ENCODE results near the gene LBH. TPM values are rescaled to one million over a fixed set of nuclear protein-coding genes. Genes with fewer than 3 reads are reported as not detected.

The LBH gene
- total RNA-seq: 56.4 TPM

DNA sequence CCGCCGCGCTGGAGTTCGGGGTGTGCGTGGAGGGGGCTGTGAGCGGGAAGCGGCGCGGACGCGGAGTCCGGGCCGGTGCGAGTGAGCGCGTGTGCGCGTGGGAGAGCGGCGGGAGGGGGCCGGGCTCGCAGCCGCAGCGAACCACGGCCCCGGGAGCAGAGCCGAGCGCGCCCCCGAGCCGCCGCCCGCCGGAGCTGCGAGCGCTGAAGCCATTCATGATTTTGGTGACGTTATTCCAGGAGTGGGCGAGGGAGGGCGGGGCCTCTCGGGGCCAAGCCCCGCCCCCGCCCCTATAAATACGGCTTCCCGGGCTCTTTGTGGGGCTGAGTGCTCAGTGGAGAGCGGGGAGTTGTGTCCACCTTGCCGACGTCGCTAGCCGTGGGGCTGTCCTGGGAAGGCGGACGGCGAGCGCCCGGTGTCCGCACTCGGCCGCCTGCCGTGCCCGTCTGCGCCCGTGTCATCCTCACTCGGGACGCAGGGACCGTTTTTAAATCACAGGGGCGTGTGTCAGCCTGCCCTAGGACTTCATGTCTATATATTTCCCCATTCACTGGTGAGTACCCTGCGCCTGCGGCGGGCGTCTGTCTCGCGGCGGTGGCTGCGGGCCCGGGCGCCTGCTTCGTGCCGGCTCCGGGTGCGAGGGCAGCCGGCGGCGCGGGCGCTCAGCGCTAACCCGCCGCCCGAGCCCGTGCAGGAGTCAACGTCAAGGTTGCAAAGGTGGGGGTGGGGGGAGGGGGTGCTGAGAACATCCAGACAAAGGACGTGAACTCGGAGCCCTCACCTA lies at the start of gene LBH:
Gene LBH, plus strand, starts transcription at position 323 of the 784 bp plus-strand sequence. Its CDS starts 205 bp downstream, at position 528.
- peak; percentile 95 for DNase-seq

DNA sequence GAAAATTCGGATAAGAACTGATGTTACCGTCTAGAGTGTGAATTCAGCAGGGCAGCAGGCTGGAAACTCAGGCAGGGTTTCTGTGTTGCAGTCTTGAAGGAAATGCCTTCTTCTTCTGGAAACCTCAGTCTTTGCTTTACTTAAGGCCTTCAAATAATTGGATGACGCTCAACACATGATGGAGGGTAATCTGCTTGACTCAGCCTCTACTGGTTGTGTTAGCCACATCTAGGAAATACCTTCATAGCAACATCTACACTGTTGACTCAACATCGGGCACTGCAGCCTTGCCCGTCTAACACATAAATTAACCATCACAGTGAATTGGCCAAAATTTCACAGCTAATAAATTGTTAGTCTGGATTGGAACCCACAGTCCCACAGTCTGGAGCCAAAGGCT lies 47.3 kb upstream of the LBH start:
- DNase-seq: no peak

DNA sequence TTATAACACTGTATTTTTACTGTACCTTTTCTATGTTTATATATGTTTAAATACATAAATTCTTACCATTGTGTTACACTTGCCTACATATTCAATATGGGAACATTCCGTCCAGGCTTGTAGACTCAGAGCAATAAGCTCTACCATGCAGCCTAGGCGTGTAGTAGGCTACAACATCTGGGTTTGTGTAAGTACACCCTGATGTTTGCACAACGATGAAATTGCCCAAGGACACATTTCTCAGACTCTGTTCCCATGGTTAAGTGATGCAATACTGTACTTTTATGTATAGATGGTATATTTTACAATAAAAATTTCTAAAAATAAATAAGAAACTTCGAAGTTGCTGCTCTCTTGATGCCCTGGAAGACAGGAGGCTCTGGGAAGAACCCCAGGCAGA lies 46.2 kb upstream of the LBH start:
- DNase-seq: no peak

DNA sequence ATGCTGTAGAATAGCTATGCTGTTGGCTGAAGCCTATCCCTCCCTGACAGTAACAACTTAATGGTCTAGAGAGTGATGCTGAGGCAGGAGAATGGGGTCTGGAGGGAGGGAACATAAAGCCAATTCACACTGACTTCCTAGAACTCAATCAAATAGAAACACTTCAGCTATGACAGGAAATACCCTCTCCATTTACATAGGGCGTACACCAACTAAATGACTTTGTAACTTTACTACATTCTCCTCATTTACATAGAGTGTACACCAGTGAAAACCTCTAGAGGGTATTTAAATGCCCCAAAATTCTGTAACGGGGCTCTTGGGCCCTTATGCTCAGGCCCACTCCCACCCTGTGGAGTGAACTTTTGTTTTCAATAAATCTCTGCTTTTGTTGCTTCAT lies 43.0 kb upstream of the LBH start:
- no peak for DNase-seq

- no peak for DNase-seq
Measured at GRCh38 chr2:30190637-30191036, 40.7 kb upstream of the LBH start.

DNA sequence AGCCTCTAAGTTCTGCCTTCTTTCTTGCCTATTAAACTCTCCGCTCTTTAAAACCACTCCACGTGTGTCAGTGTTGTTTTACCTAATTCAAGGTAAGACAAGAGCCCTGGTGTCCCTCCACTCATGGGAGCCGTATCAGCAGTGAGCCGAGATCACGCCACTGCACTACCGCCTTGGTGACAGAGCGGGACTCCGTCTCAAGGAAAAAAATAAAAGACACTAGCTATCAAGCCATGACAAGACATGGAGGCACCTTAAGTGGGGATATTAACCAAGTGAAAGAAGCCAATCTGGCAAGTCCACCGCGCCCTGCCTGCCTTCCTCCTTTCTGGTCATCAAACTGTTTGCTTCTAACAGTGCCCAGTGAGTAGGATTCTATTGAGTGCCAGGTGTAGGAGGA lies 40.2 kb upstream of the LBH start:
- no peak for DNase-seq

DNA sequence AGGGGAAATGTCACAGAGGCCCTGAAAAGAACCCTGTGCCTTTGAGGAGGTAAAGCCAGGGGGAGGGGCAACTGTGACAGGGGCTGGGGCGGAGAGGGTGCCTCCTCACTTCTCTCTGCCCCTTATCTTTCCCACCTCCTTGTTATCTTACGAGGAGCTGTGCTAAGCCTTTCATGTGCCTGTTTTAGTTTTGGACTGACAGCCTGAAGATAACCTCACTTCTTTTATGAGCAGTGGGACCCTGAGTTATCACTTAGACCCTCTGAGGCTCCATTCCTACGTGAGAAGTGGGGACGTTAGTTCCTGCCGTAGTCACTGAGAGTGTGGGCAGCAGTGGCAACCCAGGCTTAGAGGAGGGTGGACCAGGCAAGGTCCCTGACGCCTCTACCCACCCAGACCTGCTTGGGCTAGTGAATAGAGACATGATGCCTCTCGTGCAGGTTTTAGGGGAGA lies 39.5 kb upstream of the LBH start:
- DNase-seq: no peak

- no peak for DNase-seq
Measured at GRCh38 chr2:30192314-30192713, 39.0 kb upstream of the LBH start.

GRCh38 chr2:30193104-30193681 lies 38.1 kb upstream of the LBH start:
- DNase-seq: no peak

DNA sequence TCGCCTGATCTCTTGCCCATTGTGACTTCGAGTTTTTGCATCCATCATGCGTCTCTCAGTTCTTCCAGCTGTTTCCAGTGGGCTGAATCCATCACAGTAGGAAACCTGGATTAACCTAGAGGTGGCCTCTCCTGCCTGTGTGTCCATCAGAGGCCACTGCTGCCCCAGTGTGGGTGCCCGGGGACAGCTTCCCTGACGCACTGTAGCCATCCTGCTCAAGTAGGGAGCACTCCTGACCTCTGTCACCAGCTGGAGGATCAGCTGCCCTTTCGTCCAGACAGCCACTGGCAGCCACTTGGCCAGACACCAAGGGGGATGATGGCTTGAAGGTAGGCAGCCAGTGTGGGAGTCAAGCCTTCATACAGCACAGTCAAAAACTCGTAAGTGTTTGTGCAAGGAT lies 36.9 kb upstream of the LBH start:
- no peak for DNase-seq

GRCh38 chr2:30195016-30195415 lies 36.3 kb upstream of the LBH start:
- no peak for DNase-seq

DNA sequence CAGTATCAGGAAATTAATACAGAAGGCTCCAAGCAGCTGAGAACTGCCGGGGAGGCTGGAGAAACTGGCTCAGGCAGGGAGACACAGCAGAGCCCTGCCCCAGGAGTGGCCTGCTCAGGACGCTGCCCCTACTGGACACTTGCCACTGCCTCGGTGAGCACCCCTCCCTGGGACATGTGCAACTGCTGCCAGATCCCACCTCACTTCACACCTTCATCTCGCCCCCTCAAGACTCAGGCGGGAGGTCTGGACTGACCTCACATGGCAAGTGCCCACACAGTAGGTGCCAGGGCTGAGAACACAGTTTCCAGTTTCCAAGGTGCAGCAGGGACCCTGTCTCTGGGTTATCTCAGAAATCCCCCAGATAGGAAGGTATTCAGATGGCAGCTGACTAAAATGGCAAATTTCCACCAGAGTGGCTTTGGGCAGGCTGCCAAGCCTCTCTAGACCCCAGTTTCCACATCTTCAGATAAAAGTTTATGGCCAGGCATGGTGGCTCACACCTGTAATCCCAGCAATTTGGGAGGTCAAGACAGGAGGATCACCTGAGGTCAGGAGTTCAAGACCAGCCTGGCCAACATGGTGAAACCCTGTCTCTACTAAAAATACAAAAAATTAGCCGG lies 33.7 kb upstream of the LBH start:
- no peak for DNase-seq

DNA sequence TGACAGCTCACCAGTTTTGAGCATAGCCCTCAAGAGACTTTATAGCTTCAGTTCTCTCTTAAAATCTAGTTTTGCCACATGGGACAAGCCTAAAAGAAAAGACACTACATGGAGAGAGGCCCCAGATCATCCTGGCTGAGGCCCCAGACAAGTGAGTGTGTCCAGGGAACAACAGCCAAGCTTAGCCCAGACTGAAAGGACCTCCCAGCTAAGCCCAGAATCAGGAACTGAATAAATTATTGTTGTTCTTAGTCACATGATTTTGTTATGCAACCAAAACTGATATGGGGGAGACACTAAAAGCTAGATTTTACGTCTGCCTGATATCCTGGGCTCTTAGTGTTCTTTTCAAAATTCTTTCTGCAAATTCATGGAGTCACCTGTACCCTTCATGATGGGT lies 29.3 kb upstream of the LBH start:
- DNase-seq: peak; percentile 41

DNA sequence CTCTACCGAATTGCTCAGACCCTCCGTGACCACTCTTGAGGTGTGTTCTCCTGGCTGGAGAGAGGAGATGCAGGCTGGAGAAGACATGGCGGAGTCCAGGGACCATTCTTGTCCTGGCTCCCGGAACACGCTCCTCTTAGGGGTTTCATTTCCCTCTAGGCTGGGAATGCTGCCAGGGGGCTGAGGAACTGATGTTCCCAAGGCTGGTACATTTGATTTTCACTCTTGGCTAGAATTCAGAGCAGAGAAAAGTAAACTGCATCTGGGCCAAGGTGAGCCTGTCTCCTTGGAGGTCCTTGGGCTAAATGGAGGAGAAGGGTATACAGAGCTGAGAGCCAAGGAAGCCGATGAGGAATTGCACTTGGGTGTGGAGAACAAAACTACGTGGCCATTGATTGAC lies 28.2 kb upstream of the LBH start:
- DNase-seq: no peak

DNA sequence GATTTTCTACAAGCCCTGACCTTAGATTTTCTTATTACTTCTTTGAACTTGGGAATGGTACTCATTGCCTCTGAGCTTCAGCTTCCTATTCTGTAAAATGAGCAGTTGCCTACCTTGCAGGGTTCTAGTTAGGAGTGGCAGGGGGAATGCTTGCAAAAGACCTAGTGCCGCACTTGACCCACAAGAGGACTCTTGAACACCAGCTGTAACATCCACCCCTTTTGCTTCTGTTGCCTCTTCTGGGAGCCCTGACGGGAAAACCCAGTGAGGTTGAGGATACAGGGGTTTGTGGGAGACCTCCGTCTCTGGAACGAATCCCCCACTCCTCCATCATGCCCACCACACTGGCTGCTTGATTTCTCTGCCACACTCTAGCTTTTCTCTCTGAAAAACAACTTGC lies 27.1 kb upstream of the LBH start:
- no peak for DNase-seq

DNA sequence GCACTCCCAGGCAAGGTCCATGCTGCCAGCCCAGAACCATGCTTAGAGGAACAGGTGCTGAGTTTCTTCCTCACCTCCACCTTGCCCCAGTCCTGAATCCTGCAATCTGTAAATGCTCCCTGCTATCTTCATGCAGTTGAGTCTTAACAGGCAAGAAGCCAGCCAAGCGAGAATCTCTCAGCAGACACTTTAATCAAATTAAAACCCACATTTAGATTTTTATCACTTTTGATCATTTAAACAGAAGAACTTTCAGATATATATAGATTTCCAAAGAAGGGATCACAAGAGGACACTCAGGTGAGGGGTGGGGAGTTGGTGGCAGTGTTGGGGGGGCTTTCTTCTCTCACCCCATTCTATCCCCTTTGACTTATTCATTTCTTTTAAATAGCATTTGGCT lies 25.9 kb upstream of the LBH start:
- no peak for DNase-seq

DNA sequence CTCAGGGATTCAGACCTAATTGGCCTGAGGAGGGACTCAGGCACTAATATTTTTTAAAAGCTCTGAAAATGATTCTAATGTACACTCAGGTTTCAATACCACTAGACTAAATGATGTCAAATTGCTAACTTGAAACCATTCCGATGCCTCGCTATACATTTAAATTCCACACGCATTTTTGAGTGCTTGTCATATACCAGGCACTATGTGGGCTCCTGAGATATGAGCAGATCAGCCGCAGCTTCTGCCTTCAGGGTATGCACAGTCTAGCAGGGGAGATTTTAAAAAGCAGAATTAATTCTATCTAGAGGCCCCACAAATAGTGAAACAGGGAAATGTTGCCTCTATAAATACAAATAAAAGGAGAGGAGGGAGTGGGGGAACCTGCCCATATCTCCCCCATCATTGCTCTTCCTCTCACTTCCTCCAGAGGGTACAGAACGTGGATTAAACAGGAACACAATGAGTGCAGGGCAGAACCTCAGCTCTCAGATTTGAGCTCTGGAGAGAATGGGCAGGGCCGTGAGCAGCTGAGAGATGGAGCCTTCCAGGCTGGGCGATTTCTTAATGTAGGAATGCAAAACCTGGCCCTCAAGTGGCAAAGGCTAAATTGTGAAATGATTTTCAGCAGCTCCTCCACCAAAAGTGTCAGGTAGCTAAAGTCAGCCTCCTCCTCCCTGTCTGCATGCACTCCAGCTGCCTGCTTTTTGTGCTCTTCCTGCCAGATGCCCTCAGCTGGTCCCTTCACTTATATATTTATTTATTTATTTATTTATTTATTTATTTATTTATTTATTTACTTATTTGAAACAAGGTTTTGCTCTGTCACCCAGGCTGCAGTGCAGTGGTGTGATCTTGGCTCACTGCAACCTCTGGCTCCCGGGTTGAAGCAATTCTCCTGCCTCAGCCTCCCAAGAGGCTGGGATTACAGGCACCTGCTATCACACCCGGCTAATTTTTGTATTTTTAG lies 24.6 kb upstream of the LBH start:
- DNase-seq: no peak

GRCh38 chr2:30208453-30208852 lies 22.9 kb upstream of the LBH start:
- DNase-seq: peak; percentile 86

DNA sequence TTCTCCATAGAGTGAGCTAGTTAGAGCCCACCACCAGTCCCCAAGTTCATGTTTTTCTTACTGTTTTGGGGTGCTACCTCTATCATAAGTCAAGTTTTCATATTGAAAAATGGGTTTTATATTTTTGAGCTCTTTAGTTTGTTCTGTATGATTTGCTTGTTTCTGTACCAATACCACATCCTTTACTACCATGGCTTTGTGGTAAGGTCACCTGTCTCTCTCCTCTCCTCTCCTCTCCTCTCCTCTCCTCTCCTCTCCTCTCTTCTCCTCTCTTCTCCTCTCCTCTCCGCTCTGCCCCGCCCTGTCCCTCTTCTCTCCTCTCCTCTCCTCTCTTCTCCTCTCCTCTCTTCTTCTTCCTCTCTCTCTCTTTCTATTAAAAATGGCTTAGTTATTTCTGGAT lies 22.1 kb upstream of the LBH start:
- DNase-seq: no peak

DNA sequence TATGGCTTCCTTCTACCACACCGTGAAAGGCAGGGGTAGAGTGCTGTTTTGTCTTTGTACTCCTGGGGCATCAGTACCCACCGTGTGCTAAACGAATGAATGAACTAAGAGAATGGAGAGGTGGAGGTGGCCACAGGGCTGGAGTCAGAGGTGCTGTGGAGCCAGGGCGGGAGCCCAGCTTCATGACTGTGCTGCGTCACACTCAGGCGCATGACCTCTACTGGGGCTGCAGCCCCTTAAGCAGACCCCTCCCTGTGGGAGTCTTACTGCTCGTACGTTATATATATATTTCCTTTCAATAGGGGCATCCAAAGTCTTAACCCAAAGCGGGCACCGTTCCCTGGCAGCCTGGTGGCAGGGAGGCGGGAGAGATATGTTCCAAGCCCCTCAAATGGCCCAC lies 18.0 kb upstream of the LBH start:
- DNase-seq: no peak

DNA sequence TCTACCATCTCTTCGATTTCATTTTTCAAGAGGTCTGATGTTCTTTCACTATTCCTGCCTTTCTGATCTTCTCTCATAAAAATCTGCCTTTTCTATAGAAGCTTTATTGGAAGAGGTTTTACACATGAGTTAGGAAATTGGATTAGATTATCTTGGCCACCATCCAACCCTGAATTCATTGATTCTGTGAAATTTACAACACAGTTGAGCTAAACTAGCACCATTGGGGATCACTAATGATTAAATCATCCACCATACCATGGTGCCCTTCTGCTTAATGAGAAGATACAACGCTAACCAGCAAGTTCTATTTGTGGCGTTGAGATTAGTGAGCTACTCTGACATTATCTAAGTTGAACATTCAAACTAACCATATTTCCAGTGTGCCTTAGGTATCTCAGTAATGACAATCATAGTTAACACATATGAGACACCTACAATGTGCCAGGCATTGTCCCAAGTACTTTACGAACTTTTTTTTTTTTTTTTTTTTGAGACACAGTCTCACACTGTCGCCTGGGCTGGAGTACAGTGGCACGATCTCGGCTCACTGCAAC lies 17.3 kb upstream of the LBH start:
- DNase-seq: no peak

- DNase-seq: peak; percentile 50
Measured at GRCh38 chr2:30216157-30216556, 15.2 kb upstream of the LBH start.

Measured in tongue (tissue), 2 donors.